HepG2 (cell line): Measurements from ENCODE around the gene PLCL1. TPM values are rescaled to one million over a fixed set of nuclear protein-coding genes. Genes with fewer than 3 reads are reported as not detected.

Experiments
- ADNP ChIP-seq: sonication (generic); formaldehyde crosslinking; IDR thresholded peaks from 2 replicates; pipeline ENCODE4 v1.4.0; 2020; ENCODE audit warnings: missing genetic modification reagents
- ARNT ChIP-seq: fragments of 450-650 bp; IDR thresholded peaks from 2 replicates; pipeline ENCODE4 v1.6.1; 2017
- CBX2 ChIP-seq, 2 experiments: fragments of 200-600 bp in 1 of 2; sonication (generic); formaldehyde crosslinking in 1 of 2; IDR thresholded peaks; 2 replicates each; pipeline versions ENCODE4 v1.7.0 to v1.8.1; 2018 to 2022; ENCODE audit warnings: low read depth in 2 of 2, low read length in 1 of 2, mild to moderate bottlenecking in 1 of 2, missing genetic modification reagents in 1 of 2
- E2F5 ChIP-seq: sonication (generic); formaldehyde crosslinking; conservative IDR thresholded peaks from 2 replicates; pipeline ENCODE4 v1.4.0; 2020; ENCODE audit warnings: missing genetic modification reagents
- GPN1 ChIP-seq: sonication (generic); formaldehyde crosslinking; IDR thresholded peaks from 2 replicates; pipeline ENCODE4 v1.5.1; 2020; ENCODE audit warnings: missing genetic modification reagents, borderline replicate concordance
- ZNF264 ChIP-seq: sonication (generic); formaldehyde crosslinking; IDR thresholded peaks from 2 replicates; pipeline ENCODE4 v1.4.0; 2020; ENCODE audit warnings: missing genetic modification reagents
- ZNF512B ChIP-seq: sonication (generic); formaldehyde crosslinking; IDR thresholded peaks from 2 replicates; pipeline ENCODE4 v1.5.1; 2020; ENCODE audit warnings: missing genetic modification reagents, mild to moderate bottlenecking, borderline replicate concordance
- ZNF615 ChIP-seq: sonication (generic); formaldehyde crosslinking; IDR thresholded peaks from 2 replicates; pipeline ENCODE4 v1.5.0; 2020; ENCODE audit warnings: mild to moderate bottlenecking, missing genetic modification reagents, borderline replicate concordance
- ZNF772 ChIP-seq: sonication (generic); formaldehyde crosslinking; IDR thresholded peaks from 2 replicates; pipeline ENCODE4 v1.5.0; 2020; ENCODE audit warnings: mild to moderate bottlenecking, missing genetic modification reagents
- ZNF775 ChIP-seq: sonication (generic); formaldehyde crosslinking; IDR thresholded peaks from 2 replicates; pipeline ENCODE4 v1.4.0; 2020; ENCODE audit warnings: missing genetic modification reagents, mild to moderate bottlenecking, moderate library complexity, borderline replicate concordance
- ZNF782 ChIP-seq: sonication (generic); formaldehyde crosslinking; IDR thresholded peaks from 2 replicates; pipeline ENCODE4 v1.4.0; 2020; ENCODE audit warnings: missing genetic modification reagents, mild to moderate bottlenecking, borderline replicate concordance
- ZZZ3 ChIP-seq: sonication (generic); formaldehyde crosslinking; IDR thresholded peaks from 2 replicates; pipeline ENCODE4 v1.4.0; 2020; ENCODE audit warnings: missing genetic modification reagents, mild to moderate bottlenecking, borderline replicate concordance
- polyA plus RNA-seq, 8 experiments: library from polyadenylated mRNA; depleted of rRNA in 3 of 8; stranded (reverse) in 7 of 8; unstranded in 1 of 8; fragments of >200 nt; fragmentation: Illumina TruSeq in 4 of 8; extraction: Trizol in 4 of 8; gene quantifications; 2 replicates each; pipeline versions ENCODE4 v1.2.1 to v1.2.3, GENCODE V29; 2011 to 2016; ENCODE audit warnings: low read depth in 4 of 8, missing spikeins in 1 of 8, mixed read lengths in 1 of 8; ENCODE audit not compliant: insufficient read depth in 1 of 8
- total RNA-seq, 5 experiments: library from RNA; depleted of rRNA; stranded (reverse); fragments of >200 nt; fragmentation: Illumina TruSeq; extraction: Trizol; gene quantifications; 2 replicates each; pipeline ENCODE4 v1.2.3, GENCODE V29; 2016; ENCODE audit warnings: low read depth in 1 of 5

The PLCL1 gene
- total and polyA plus RNA-seq, 2 of the 13 experiments (the other 11 are each of a cell fraction or from before 2014, with no cell fraction given): not detected

GRCh38 chr2:197914778-197915177 is 110.4 kb downstream of the PLCL1 start (continued):
- no peak for TF ChIP-seq CBX2 (IDR thresholded peaks at IDR 0.05; ENCODE audit: low read depth, low read length)
- TF ChIP-seq CBX2 (CRISPR knock-in tag; IDR thresholded peaks at IDR 0.05; ENCODE audit: low read depth): no peak
- no peak for TF ChIP-seq ZNF512B (CRISPR knock-in tag)
- TF ChIP-seq ZZZ3: no peak
- TF ChIP-seq ZNF775 (CRISPR knock-in tag): no peak
- TF ChIP-seq ZNF782 (CRISPR knock-in tag): no peak
- no peak for TF ChIP-seq GPN1
- no peak for TF ChIP-seq ZNF264 (CRISPR knock-in tag)
- no peak for TF ChIP-seq ZNF772 (CRISPR knock-in tag)
- no peak for TF ChIP-seq ADNP (CRISPR knock-in tag)
- TF ChIP-seq ZNF615 (CRISPR knock-in tag): no peak
- no peak for TF ChIP-seq E2F5
- no peak for TF ChIP-seq ARNT
- TF ChIP-seq, all 625 proteins: peak for 0
